Neutrophil (primary cell): Measurements from ENCODE around the gene CRADD.

ENCODE experiments used
- H3K27ac ChIP-seq: fragments of 200-600 bp; sonication (generic); 2 replicates; pipeline ENCODE4 v1.5.1; 2016; ENCODE audit warnings: mild to moderate bottlenecking, moderate library complexity
- H3K27me3 ChIP-seq: fragments of 200-600 bp; sonication (generic); 2 replicates; pipeline ENCODE4 v1.6.0; 2016; ENCODE audit warnings: mild to moderate bottlenecking
- H3K36me3 ChIP-seq: fragments of 200-600 bp; sonication (generic); 2 replicates; pipeline ENCODE4 v1.5.1; 2017
- H3K4me1 ChIP-seq, 2 experiments: fragments of 200-600 bp in 1 of 2; sonication (generic) in 1 of 2; 1 replicate in 1 of 2; 2 replicates in 1 of 2; pipeline versions ENCODE4 v1.5.1 to v1.6.1; 2013 to 2016; ENCODE audit warnings: low read depth in 1 of 2, low read length in 1 of 2, mild to moderate bottlenecking in 1 of 2, moderate library complexity in 1 of 2; ENCODE audit not compliant: control insufficient read depth in 1 of 2, insufficient read depth in 1 of 2
- H3K4me3 ChIP-seq, 2 experiments: fragments of 200-600 bp in 1 of 2; sonication (generic) in 1 of 2; 1 replicate in 1 of 2; 2 replicates in 1 of 2; pipeline ENCODE4 v1.5.1; 2013 to 2016; ENCODE audit warnings: low read depth in 1 of 2, low read length in 1 of 2, mild to moderate bottlenecking in 1 of 2, moderate library complexity in 1 of 2
- H3K9me3 ChIP-seq: fragments of 200-600 bp; sonication (generic); 2 replicates; pipeline ENCODE4 v1.5.1; 2016
- TF ChIP-seq, protein P1 (sequence below): fragments of 200-600 bp; sonication (generic); IDR thresholded peaks from 2 replicates; pipeline ENCODE4 v1.5.1; 2016; ENCODE audit warnings: antibody characterized with exemption

CRADD gene

DNA sequence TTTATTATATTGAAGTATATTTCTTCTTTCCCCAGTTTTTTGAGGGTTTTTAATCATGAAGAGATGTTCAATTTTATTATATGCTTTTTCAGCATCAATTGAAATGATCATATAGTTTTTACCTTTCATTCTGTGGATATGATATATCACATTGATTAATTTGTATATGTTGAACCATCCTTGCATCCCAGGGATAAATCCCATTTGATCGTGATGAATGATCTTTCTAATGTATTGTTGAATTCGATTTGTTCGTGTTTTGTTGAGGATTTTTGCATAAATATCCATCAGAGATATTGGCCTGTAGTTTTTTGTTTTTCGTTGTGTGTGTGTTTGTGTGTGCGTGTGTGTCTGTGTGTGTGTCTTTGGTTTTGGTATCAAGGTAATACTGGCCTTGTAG is 196.4 kb downstream of the CRADD start:
- Histone ChIP-seq H3K36me3 (no peaks in the 10 kb centered on the region), H3K27me3 (no peaks in the 10 kb centered on the region), H3K4me3 (no peak overlapping the region), H3K27ac (no peak overlapping the region), H3K9me3 (no peaks in the 10 kb centered on the region), H3K4me1 (no peaks in the 10 kb centered on the region)
- TF ChIP-seq, protein P1, sequence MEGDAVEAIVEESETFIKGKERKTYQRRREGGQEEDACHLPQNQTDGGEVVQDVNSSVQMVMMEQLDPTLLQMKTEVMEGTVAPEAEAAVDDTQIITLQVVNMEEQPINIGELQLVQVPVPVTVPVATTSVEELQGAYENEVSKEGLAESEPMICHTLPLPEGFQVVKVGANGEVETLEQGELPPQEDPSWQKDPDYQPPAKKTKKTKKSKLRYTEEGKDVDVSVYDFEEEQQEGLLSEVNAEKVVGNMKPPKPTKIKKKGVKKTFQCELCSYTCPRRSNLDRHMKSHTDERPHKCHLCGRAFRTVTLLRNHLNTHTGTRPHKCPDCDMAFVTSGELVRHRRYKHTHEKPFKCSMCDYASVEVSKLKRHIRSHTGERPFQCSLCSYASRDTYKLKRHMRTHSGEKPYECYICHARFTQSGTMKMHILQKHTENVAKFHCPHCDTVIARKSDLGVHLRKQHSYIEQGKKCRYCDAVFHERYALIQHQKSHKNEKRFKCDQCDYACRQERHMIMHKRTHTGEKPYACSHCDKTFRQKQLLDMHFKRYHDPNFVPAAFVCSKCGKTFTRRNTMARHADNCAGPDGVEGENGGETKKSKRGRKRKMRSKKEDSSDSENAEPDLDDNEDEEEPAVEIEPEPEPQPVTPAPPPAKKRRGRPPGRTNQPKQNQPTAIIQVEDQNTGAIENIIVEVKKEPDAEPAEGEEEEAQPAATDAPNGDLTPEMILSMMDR, result no peak

GRCh38 chr12:93875157-93875556 is 198.0 kb downstream of the CRADD start:
- TF ChIP-seq, protein P1, result no peak
- H3K4me1 ChIP-seq, result no peaks in the 10 kb centered on the region
- no peaks in the 10 kb centered on the region for H3K36me3 ChIP-seq
- H3K4me3 ChIP-seq, result no peak overlapping the region
- no peaks in the 10 kb centered on the region for H3K27me3 ChIP-seq
- H3K27ac ChIP-seq, result no peak overlapping the region
- H3K9me3 ChIP-seq, result no peaks in the 10 kb centered on the region

DNA sequence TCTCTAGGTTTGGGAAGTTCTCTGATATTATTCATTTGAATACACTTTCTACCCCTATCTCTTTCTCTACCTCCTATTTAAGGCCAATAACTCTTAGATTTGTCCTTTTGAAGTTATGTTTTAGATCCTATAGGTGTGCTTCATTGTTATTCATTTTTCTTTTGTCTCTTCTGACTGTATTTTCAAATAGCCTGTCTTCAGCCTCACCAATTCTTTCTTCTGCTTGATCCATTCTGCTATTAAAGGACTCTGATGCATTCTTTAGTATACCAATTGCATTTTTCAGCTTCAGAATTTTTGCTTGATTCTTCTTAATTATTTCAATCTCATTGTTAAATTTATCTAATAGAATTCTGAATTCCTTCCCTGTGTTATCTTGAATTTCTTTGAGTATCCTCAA is 199.2 kb downstream of the CRADD start:
- no peaks in the 10 kb centered on the region for H3K4me1 ChIP-seq
- no peak overlapping the region for H3K27ac ChIP-seq
- no peaks in the 10 kb centered on the region for H3K9me3 ChIP-seq
- H3K4me3 ChIP-seq, result no peak overlapping the region
- no peaks in the 10 kb centered on the region for H3K27me3 ChIP-seq
- no peaks in the 10 kb centered on the region for H3K36me3 ChIP-seq
- TF ChIP-seq, protein P1, result no peak

- Histone ChIP-seq H3K36me3 (no peaks in the 10 kb centered on the region), H3K4me3 (no peak overlapping the region), H3K27ac (no peak overlapping the region), H3K9me3 (no peaks in the 10 kb centered on the region), H3K4me1 (no peaks in the 10 kb centered on the region), H3K27me3 (no peaks in the 10 kb centered on the region)
- TF ChIP-seq, protein P1, result no peak
Observed at GRCh38 chr12:93877446-93877845, 200.3 kb downstream of the CRADD start.

DNA sequence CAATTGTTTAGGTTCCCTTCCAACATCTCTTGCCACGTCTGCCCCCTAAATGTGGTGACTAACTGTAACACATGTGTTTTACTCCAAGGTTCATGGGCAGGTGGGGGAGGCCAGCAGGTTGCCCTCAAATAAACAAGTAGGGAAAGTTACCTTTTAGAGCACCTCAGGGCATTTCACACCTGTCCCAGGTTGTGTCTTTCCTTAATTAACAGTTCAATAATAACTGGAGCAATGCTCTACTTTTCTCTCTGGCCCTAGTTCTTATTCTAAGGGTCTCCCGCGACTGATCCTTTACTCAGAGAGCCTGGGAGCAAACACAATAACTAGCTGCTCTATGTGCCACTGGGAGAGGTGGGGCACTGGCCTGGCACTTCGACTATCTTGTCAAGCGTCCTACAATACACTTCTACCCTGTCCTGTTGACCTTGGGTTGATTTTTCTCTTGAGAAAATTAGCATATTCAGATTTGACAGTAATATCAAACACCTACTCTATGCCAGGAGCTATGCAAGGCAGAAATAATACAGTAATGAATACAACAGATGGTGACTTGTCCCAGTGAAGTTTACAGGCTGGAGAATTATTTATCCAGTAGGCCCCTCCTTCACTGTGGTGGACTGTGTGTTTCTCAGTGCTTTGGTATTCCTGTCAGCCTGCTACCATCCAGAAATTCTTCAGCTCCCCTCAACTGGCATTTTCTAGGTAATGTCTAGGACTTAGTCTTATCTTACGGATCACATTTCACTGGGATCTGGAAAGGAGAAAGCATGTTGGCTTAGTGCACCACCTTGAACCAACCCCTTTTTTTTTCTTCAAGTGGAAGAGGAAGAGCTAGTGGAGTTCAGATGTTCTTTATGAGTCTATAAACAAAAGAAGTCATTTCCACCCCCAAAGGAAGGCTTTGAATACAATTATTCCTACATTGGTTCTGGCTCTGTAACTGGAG is 202.6 kb downstream of the CRADD start:
- Histone ChIP-seq H3K27me3 (no peaks in the 10 kb centered on the region), H3K27ac (no peak overlapping the region), H3K4me1 (no peaks in the 10 kb centered on the region), H3K36me3 (no peaks in the 10 kb centered on the region), H3K4me3 (no peak overlapping the region), H3K9me3 (no peaks in the 10 kb centered on the region)
- TF ChIP-seq, protein P1, result no peak
